ENCODE data around the gene VEGFB.
A peak's percentile ranks its signal among the peaks of the same experiment; 100 is the strongest.
"Not testable (repeated sequence)": the region's sequence is repeated elsewhere in the genome, so short reads cannot be mapped to it uniquely, and the experiment has no call there.

The VEGFB gene

GRCh38 chr11:64231546-64231945 lies 2.8 kb upstream of the VEGFB start:
- DNase-seq (ENCODE audit: low read depth in 2 of 2), result no peak

- no peak for DNase-seq (ENCODE audit: low read depth in 2 of 2)
Observed at GRCh38 chr11:64232182-64232966, 2.0 kb upstream of the VEGFB start.

- DNase-seq (ENCODE audit: low read depth in 2 of 2), result no peak
Observed at GRCh38 chr11:64232967-64233315, 1.4 kb upstream of the VEGFB start.

GRCh38 chr11:64234647-64235379 lies 429 bp downstream of the VEGFB start:
- no peak for DNase-seq (ENCODE audit: low read depth in 2 of 2)

GRCh38 chr11:64235437-64236161 lies 1.2 kb downstream of the VEGFB start:
- no peak for DNase-seq (ENCODE audit: low read depth in 2 of 2)

- DNase-seq (ENCODE audit: low read depth in 2 of 2), result no peak
Observed at GRCh38 chr11:64237484-64237951, 3.1 kb downstream of the VEGFB start.

GRCh38 chr11:64238076-64238475 lies 3.7 kb downstream of the VEGFB start:
- DNase-seq (ENCODE audit: low read depth in 2 of 2), result no peak

- DNase-seq (ENCODE audit: low read depth in 2 of 2), result no peak
Observed at GRCh38 chr11:64238999-64239398, 4.6 kb downstream of the VEGFB start.

- DNase-seq (ENCODE audit: low read depth in 2 of 2), result no peak
Observed at GRCh38 chr11:64239662-64240434, 5.5 kb downstream of the VEGFB start.

- DNase-seq (ENCODE audit: low read depth in 2 of 2), result peak; percentile 95 to 96
Observed at GRCh38 chr11:64240435-64241240, 6.3 kb downstream of the VEGFB start, which contains the start of gene FKBP2. Gene FKBP2, plus strand, starts transcription at chr11:64241095. Its CDS starts 1,293 bp downstream, at chr11:64242388.

- peak in 1 of 2 donors; percentile 100 for DNase-seq (ENCODE audit: low read depth in 2 of 2)
Observed at GRCh38 chr11:64241241-64241490, 6.8 kb downstream of the VEGFB start.

- peak in 1 of 2 donors; percentile 100 for DNase-seq (ENCODE audit: low read depth in 2 of 2)
Observed at GRCh38 chr11:64241491-64242374, 7.3 kb downstream of the VEGFB start.

- DNase-seq (ENCODE audit: low read depth in 2 of 2), result no peak
Observed at GRCh38 chr11:64243236-64243854, 9.0 kb downstream of the VEGFB start.

- no peak for DNase-seq (ENCODE audit: low read depth in 2 of 2)
Observed at GRCh38 chr11:64244107-64244506, 9.7 kb downstream of the VEGFB start.

- DNase-seq (ENCODE audit: low read depth in 2 of 2), result no peak
Observed at GRCh38 chr11:64244966-64245365, 10.6 kb downstream of the VEGFB start.

- no peak for DNase-seq (ENCODE audit: low read depth in 2 of 2)
Observed at GRCh38 chr11:64245401-64245796, 11.0 kb downstream of the VEGFB start.

GRCh38 chr11:64245797-64246620 lies 11.6 kb downstream of the VEGFB start:
- peak; percentile 71 to 74 for DNase-seq (ENCODE audit: low read depth in 2 of 2)

GRCh38 chr11:64246621-64246870 lies 12.2 kb downstream of the VEGFB start:
- not testable (repeated sequence) for DNase-seq (ENCODE audit: low read depth in 2 of 2)

Data from activated CD4-positive, alpha-beta T cell treated with anti-CD3 and anti-CD28 coated beads for 24 hours (primary cell).